H1 (cell line): ENCODE data around the gene PSMD6. TPM values are rescaled to one million over a fixed set of nuclear protein-coding genes. Genes with fewer than 3 reads are reported as not detected.

Experiments
- CTCF ChIA-PET: fragments of 300-600 bp; sonication (Branson Sonifier 250); formaldehyde crosslinking; loops from one replicate; lab custom pipeline; 2021; ENCODE audit not compliant: partially characterized antibody; lab: Charles Lee
- POLR2A ChIA-PET: fragments of 300-600 bp; sonication (Branson Sonifier 250); formaldehyde crosslinking; loops from one replicate; lab custom pipeline; 2021; ENCODE audit warnings: inconsistent platforms; ENCODE audit not compliant: partially characterized antibody; lab: Charles Lee
- DNase-seq, 2 experiments: peaks; one replicate each; pipeline versions ENCODE4 v3.0.0 to v3.0.0-alpha.2; 2010 to 2022; ENCODE audit warnings: low spot score in 2 of 2, low read depth in 1 of 2, mixed read lengths in 1 of 2
- FAIRE-seq: peaks from 2 replicates; lab custom pipeline; 2011; peaks lifted over from hg19 to GRCh38; lab: Jason Lieb, UNC
- H2AFZ ChIP-seq: 2 replicates; pipeline ENCODE4 v1.8.1; 2012; ENCODE audit warnings: low read length, inconsistent platforms
- H2AK5ac ChIP-seq: 2 replicates; pipeline ENCODE4 v1.6.1; 2013; ENCODE audit warnings: low read depth, low read length
- H2BK120ac ChIP-seq: replicated peaks from 2 replicates; pipeline ENCODE3; 2013; ENCODE audit warnings: low read depth, low read length, inconsistent platforms
- H2BK12ac ChIP-seq: 2 replicates; pipeline ENCODE4 v1.6.1; 2013; ENCODE audit warnings: low read depth, low read length
- H2BK15ac ChIP-seq: 2 replicates; pipeline ENCODE4 v1.6.1; 2013; ENCODE audit warnings: low read length
- H2BK20ac ChIP-seq: 2 replicates; pipeline ENCODE4 v1.6.1; 2013; ENCODE audit warnings: low read length
- H2BK5ac ChIP-seq: 2 replicates; pipeline ENCODE4 v1.6.1; 2013; ENCODE audit warnings: low read depth, low read length
- H3K14ac ChIP-seq: 2 replicates; pipeline ENCODE4 v1.6.1; 2013; ENCODE audit warnings: inconsistent platforms; ENCODE audit not compliant: insufficient read length
- H3K18ac ChIP-seq: 2 replicates; pipeline ENCODE4 v1.6.1; 2013; ENCODE audit warnings: low read length; ENCODE audit errors: extremely low read depth
- H3K23ac ChIP-seq: 2 replicates; pipeline ENCODE4 v1.6.1; 2013; ENCODE audit warnings: inconsistent platforms; ENCODE audit not compliant: insufficient read length
- H3K23me2 ChIP-seq: 2 replicates; pipeline ENCODE4 v1.6.1; 2013; ENCODE audit warnings: low read depth, low read length
- H3K27ac ChIP-seq: 2 replicates; pipeline ENCODE4 v1.6.1; 2011; ENCODE audit warnings: low read depth, low read length, inconsistent platforms
- H3K27me3 ChIP-seq, 4 experiments: replicated peaks in 1 of 4; 1 replicate in 1 of 4; 2 replicates in 3 of 4; pipeline versions ENCODE4 v1.6.1 to v1.8.1; 2011 to 2013; ENCODE audit warnings: low read length in 3 of 4, mild to moderate bottlenecking in 3 of 4, inconsistent platforms in 2 of 4, mixed read lengths in 2 of 4, moderate library complexity in 1 of 4; ENCODE audit not compliant: control insufficient read depth in 3 of 4, insufficient read depth in 3 of 4; ENCODE audit errors: extremely low read depth in 1 of 4
- H3K36me3 ChIP-seq, 4 experiments: 2 replicates each; pipeline versions ENCODE4 v1.6.1 to v1.8.1; 2011 to 2013; ENCODE audit warnings: mild to moderate bottlenecking in 4 of 4, low read length in 3 of 4, moderate library complexity in 2 of 4, control low read depth in 1 of 4, inconsistent platforms in 1 of 4; ENCODE audit not compliant: insufficient read depth in 4 of 4, control insufficient read depth in 2 of 4
- H3K4ac ChIP-seq: replicated peaks from 2 replicates; pipeline ENCODE3; 2013; ENCODE audit warnings: low read length, low read depth, mixed read lengths, inconsistent platforms; ENCODE audit not compliant: insufficient read length
- H3K4me1 ChIP-seq, 4 experiments: replicated peaks in 1 of 4; 1 replicate in 1 of 4; 2 replicates in 3 of 4; pipeline versions ENCODE4 v1.6.1 to v1.8.1; 2011 to 2013; ENCODE audit warnings: low read length in 3 of 4, inconsistent platforms in 2 of 4, mixed read lengths in 1 of 4; ENCODE audit not compliant: insufficient read depth in 4 of 4, control insufficient read depth in 3 of 4
- H3K4me2 ChIP-seq, 2 experiments: 2 replicates each; pipeline versions ENCODE4 v1.6.1 to v1.8.1; 2011 to 2013; ENCODE audit warnings: low read depth in 2 of 2, low read length in 2 of 2, control low read depth in 1 of 2, inconsistent platforms in 1 of 2, mild to moderate bottlenecking in 1 of 2; ENCODE audit not compliant: insufficient read depth in 1 of 2
- H3K4me3 ChIP-seq, 4 experiments: fragments of 200-600, 300-600 bp in 1 of 4; sonication (generic), shearing (Covaris generic), sonication (Bioruptor Twin) in 1 of 4; 2 replicates each; pipeline versions ENCODE4 v1.5.1 to v1.8.1; 2011 to 2016; ENCODE audit warnings: low read length in 4 of 4, low read depth in 3 of 4, control low read depth in 2 of 4, inconsistent platforms in 2 of 4, mild to moderate bottlenecking in 2 of 4, mixed read lengths in 1 of 4, moderate library complexity in 1 of 4; ENCODE audit not compliant: insufficient read depth in 2 of 4; ENCODE audit errors: extremely low read depth in 1 of 4
- H3K56ac ChIP-seq: replicated peaks from 2 replicates; pipeline ENCODE3; 2013; ENCODE audit warnings: low read depth, mild to moderate bottlenecking, mixed read lengths, low read length, inconsistent platforms; ENCODE audit not compliant: insufficient read length
- H3K79me1 ChIP-seq: 2 replicates; pipeline ENCODE4 v1.6.1; 2013; ENCODE audit warnings: low read depth, low read length, control low read depth
- H3K79me2 ChIP-seq, 2 experiments: 2 replicates each; pipeline versions ENCODE4 v1.6.1 to v1.8.1; 2012 to 2013; ENCODE audit warnings: low read length in 2 of 2, mild to moderate bottlenecking in 2 of 2, inconsistent platforms in 1 of 2; ENCODE audit not compliant: insufficient read depth in 2 of 2, control insufficient read depth in 1 of 2
- H3K9ac ChIP-seq, 4 experiments: replicated peaks in 1 of 4; 1 replicate in 1 of 4; 2 replicates in 3 of 4; pipeline versions ENCODE4 v1.6.1 to v1.8.1; 2011 to 2013; ENCODE audit warnings: low read depth in 3 of 4, low read length in 3 of 4, control low read depth in 2 of 4, mild to moderate bottlenecking in 2 of 4, moderate library complexity in 2 of 4, inconsistent platforms in 1 of 4; ENCODE audit errors: extremely low read depth in 1 of 4
- H3K9me3 ChIP-seq, 2 experiments: 2 replicates each; pipeline versions ENCODE4 v1.6.1 to v1.8.1; 2012 to 2013; ENCODE audit warnings: mild to moderate bottlenecking in 2 of 2, moderate library complexity in 2 of 2, control low read depth in 1 of 2, inconsistent platforms in 1 of 2, low read depth in 1 of 2, low read length in 1 of 2, mixed read lengths in 1 of 2; ENCODE audit not compliant: insufficient read depth in 2 of 2
- H4K20me1 ChIP-seq, 2 experiments: replicated peaks in 1 of 2; 2 replicates each; pipeline versions ENCODE3 to v1.8.1; 2011 to 2013; ENCODE audit warnings: inconsistent platforms in 2 of 2, low read length in 2 of 2, mild to moderate bottlenecking in 1 of 2; ENCODE audit not compliant: insufficient read depth in 2 of 2, control insufficient read depth in 1 of 2
- H4K5ac ChIP-seq: 2 replicates; pipeline ENCODE4 v1.6.1; 2013; ENCODE audit warnings: low read length, low read depth, mixed read lengths, inconsistent platforms; ENCODE audit not compliant: insufficient read length
- H4K8ac ChIP-seq: 2 replicates; pipeline ENCODE4 v1.8.0; 2013; ENCODE audit warnings: mild to moderate bottlenecking, moderate library complexity, low read length, inconsistent platforms; ENCODE audit not compliant: insufficient read depth; ENCODE audit errors: extremely low read depth
- H4K91ac ChIP-seq: replicated peaks from 2 replicates; pipeline ENCODE3; 2013; ENCODE audit warnings: low read length, mixed read lengths, inconsistent platforms; ENCODE audit not compliant: insufficient read length
- EP300 ChIP-seq, 2 experiments: IDR thresholded peaks; 1 replicate in 1 of 2; 2 replicates in 1 of 2; pipeline ENCODE4 v1.6.1; 2011 to 2012; ENCODE audit warnings: low read depth in 2 of 2, low read length in 2 of 2, mild to moderate bottlenecking in 2 of 2, borderline replicate concordance in 1 of 2, inconsistent platforms in 1 of 2, moderate library complexity in 1 of 2
- KDM5A ChIP-seq: fragments of 200-600 bp; IDR thresholded peaks from 2 replicates; pipeline ENCODE4 v1.7.1; 2012; ENCODE audit warnings: mild to moderate bottlenecking, low read length, inconsistent platforms, mixed read lengths
- SIRT6 ChIP-seq: IDR thresholded peaks from one replicate; pipeline ENCODE4 v1.7.1; 2012; ENCODE audit warnings: low read length, inconsistent platforms
- SP2 ChIP-seq: IDR thresholded peaks from 2 replicates; pipeline ENCODE4 v1.6.1; 2012; ENCODE audit warnings: mild to moderate bottlenecking, low read length, inconsistent platforms
- WGBS, 2 experiments: shearing (Covaris generic) in 1 of 2; methylation state at CpG; one replicate each; pipeline versions ENCODE4 v1.1.6 to v1.1.7; 2013 to 2015; ENCODE audit warnings: low lambda C conversion rate in 2 of 2, mixed read lengths in 2 of 2, inconsistent platforms in 1 of 2, low coverage in 1 of 2, missing lambda C conversion rate in 1 of 2; ENCODE audit not compliant: insufficient replicate concordance in 2 of 2, insufficient coverage in 1 of 2, insufficient read length in 1 of 2; ENCODE audit errors: extremely low coverage in 1 of 2, missing lambda C conversion rate in 1 of 2; 5-methylcytosine and 5-hydroxymethylcytosine counted together
- polyA plus RNA-seq, 7 experiments: library from polyadenylated mRNA; depleted of rRNA in 3 of 7; stranded (reverse) in 5 of 7; unstranded in 2 of 7; fragments of >200 nt in 5 of 7; fragments of 200-250 nt in 2 of 7; gene quantifications; 1 replicate in 5 of 7; 2 replicates in 1 of 7; 4 replicates in 1 of 7; pipeline versions ENCODE4 v1.2.1 to v1.2.3, GENCODE V29; 2011 to 2013; ENCODE audit warnings: missing spikeins in 2 of 7, mixed read lengths in 2 of 7
- total RNA-seq: library from RNA; stranded (reverse); fragmentation: NEBNext Ultra II Directional; extraction: Animal tissue kit (Norgen Biotek cat#: 25700); gene quantifications from 2 replicates; pipeline ENCODE4 v1.2.1, GENCODE V29; 2021

The PSMD6 gene
- total and polyA plus RNA-seq, 2 of the 8 experiments (the other 6 are each of a cell fraction or from before 2014, with no cell fraction given): 43.7 to 104 TPM

GRCh38 chr3:63990733-63991132, 32.6 kb downstream of the PSMD6 start:
- CTCF ChIA-PET: interaction anchor here (0.6 to 10.4 kb wide), 6 partner anchors 18 to 83 kb away, joined by 3 to 115 read pairs (median 4); no protein-coding TSS in a partner anchor
- Histone ChIP-seq H3K36me3 (peaks cover 14 to 36% (median 23%) of the 10 kb centered on the region in 4 experiments; a peak in 7 of 8 replicates), H3K27ac (no peak overlapping the region)

More at GRCh38 chr3:63990733-63991132, 32.6 kb downstream of the PSMD6 start:
- Histone ChIP-seq H2BK120ac (no peak overlapping the region), H2AK5ac (no peak overlapping the region), H3K27me3 (no peaks in the 10 kb centered on the region), H3K18ac (no peak overlapping the region), H3K79me1 (no peaks in the 10 kb centered on the region), H3K56ac (no peak overlapping the region), H3K9ac (no peak overlapping the region), H4K20me1 (no peaks in the 10 kb centered on the region), H3K4me2 (no peak overlapping the region), H3K79me2 (no peaks in the 10 kb centered on the region), H2BK20ac (no peak overlapping the region), H3K9me3 (no peaks in the 10 kb centered on the region), H3K4ac (no peak overlapping the region), H2AFZ (no peak overlapping the region), H3K23me2 (no peaks in the 10 kb centered on the region), H2BK15ac (no peak overlapping the region), H4K5ac (no peak overlapping the region), H3K4me3 (no peak overlapping the region), H2BK5ac (no peak overlapping the region), H4K91ac (no peak overlapping the region), H3K23ac (no peak overlapping the region), H4K8ac (no peak overlapping the region), H3K14ac (no peak overlapping the region), H2BK12ac (no peak overlapping the region), H3K4me1 (peaks cover 0 to 3% (median 0%) of the 10 kb centered on the region in 4 experiments; a peak in 1 of 7 replicates)
- TF ChIP-seq SP2: no peak
- no peak for TF ChIP-seq EP300 (IDR thresholded peaks at IDR 0.05; ENCODE audit: borderline replicate concordance in 1 of 2, low read depth in 2 of 2, low read length in 2 of 2)
- TF ChIP-seq KDM5A: no peak
- no peak for TF ChIP-seq SIRT6
- FAIRE-seq: no peak
- POLR2A ChIA-PET: interaction anchor here (1.2 kb wide), 1 partner anchor 11 kb away, joined by 6 read pairs; no protein-coding TSS in a partner anchor
- WGBS, 2 experiments: 97% methylated on average over 5 of the region's 5 CpGs; no CpG with 5 or more reads in 1 of the 2 experiments
- no peak for DNase-seq
